Upper lobe of left lung (tissue), 6 donors: ENCODE results near the gene STMN1. TPM values are rescaled to one million over a fixed set of nuclear protein-coding genes. Genes with fewer than 3 reads are reported as not detected.
"Not testable (repeated sequence)": the region's sequence is repeated elsewhere in the genome, so short reads cannot be mapped to it uniquely, and the experiment has no call there.

Source experiments
- ATAC-seq, 2 donors: fragments of 200-7000 bp; cut with Tn5 transposase; one replicate each; pipeline ENCODE4 v1.9.1; 2022; ENCODE audit warnings: mild to moderate bottlenecking in 2 of 2, moderate library complexity in 2 of 2; ENCODE audit not compliant: low FRiP score in 2 of 2
- DNase-seq, 2 donors: peaks; one replicate each; pipeline ENCODE4 v3.0.0-alpha.2; 2019 to 2020
- H3K27ac ChIP-seq, 4 donors: fragments of 200-600 bp; sonication (generic); one replicate each; pipeline ENCODE4 v1.5.1; 2016 to 2019
- H3K27me3 ChIP-seq, 4 donors: fragments of 200-600 bp; sonication (generic); one replicate each; pipeline ENCODE4 v1.5.1; 2017 to 2019
- H3K36me3 ChIP-seq, 4 donors: fragments of 200-600 bp; sonication (generic); one replicate each; pipeline ENCODE4 v1.5.1; 2016 to 2019
- H3K4me1 ChIP-seq, 4 donors: fragments of 200-600 bp; sonication (generic); one replicate each; pipeline ENCODE4 v1.5.1; 2018 to 2019
- H3K4me3 ChIP-seq, 4 donors: fragments of 200-600 bp; sonication (generic); one replicate each; pipeline ENCODE4 v1.5.1; 2017 to 2019; ENCODE audit warnings: mild to moderate bottlenecking in 2 of 4, moderate library complexity in 1 of 4
- H3K9me3 ChIP-seq, 4 donors: fragments of 200-600 bp; sonication (generic); one replicate each; pipeline ENCODE4 v1.5.1; 2018 to 2019
- CTCF ChIP-seq, 6 experiments: fragments of 450-650 bp in 4 of 6; fragments of 200-600 bp in 2 of 6; sonication (generic) in 2 of 6; IDR thresholded peaks; one replicate each; pipeline ENCODE4 v1.5.1; 2016 to 2019; ENCODE audit warnings: antibody characterized with exemption in 6 of 6
- EP300 ChIP-seq, 4 donors: sonication (generic); formaldehyde crosslinking; IDR thresholded peaks; one replicate each; pipeline ENCODE4 v1.5.1; 2017; ENCODE audit warnings: antibody characterized with exemption in 4 of 4, control low read depth in 2 of 4
- POLR2A ChIP-seq, 4 donors: fragments of 450-650 bp; IDR thresholded peaks; one replicate each; pipeline ENCODE4 v1.5.1; 2016 to 2017; ENCODE audit warnings: antibody characterized with exemption in 4 of 4, mild to moderate bottlenecking in 2 of 4
- POLR2AphosphoS5 ChIP-seq, 2 donors: sonication (generic); formaldehyde crosslinking; IDR thresholded peaks; one replicate each; pipeline ENCODE4 v1.5.1; 2017; ENCODE audit warnings: antibody characterized with exemption in 2 of 2
- WGBS, 2 donors: methylation state at CpG; one replicate each; pipeline ENCODE4 v1.1.5; 2017 to 2018; 5-methylcytosine and 5-hydroxymethylcytosine counted together
- total RNA-seq, 6 donors: library from RNA; depleted of rRNA in 4 of 6; stranded (reverse); fragments of >200 nt in 4 of 6; gene quantifications; one replicate each; pipeline versions ENCODE4 v1.1.0 to v1.2.1, GENCODE V29; 2016 to 2021
- donor health status: DM: no; HTN: no; CAD: no; lungs with moderate emphysema.
- donor health status: DM: no; HTN: yes; CAD: no; lungs with severe emphysema.

The STMN1 gene
- total RNA-seq, 6 donors from 2014 or later: 38.3 to 103 (median 52.2) TPM

- Histone ChIP-seq H3K27me3 (no peaks in the 10 kb centered on the region), H3K9me3 (no peaks in the 10 kb centered on the region), H3K36me3 (no peaks in the 10 kb centered on the region), H3K4me3 (no peak overlapping the region), H3K4me1 (no peaks in the 10 kb centered on the region), H3K27ac (no peak overlapping the region)
- DNase-seq (no peak), ATAC-seq (no peak)
- WGBS, 2 donors: 49 to 68% methylated on average over 4 of the region's 4 CpGs
- TF ChIP-seq EP300 (IDR thresholded peaks at IDR 0.05) (no peak), POLR2AphosphoS5 (IDR thresholded peaks at IDR 0.05) (no peak), POLR2A (IDR thresholded peaks at IDR 0.05) (no peak), CTCF (IDR thresholded peaks at IDR 0.05) (no peak)
Observed at GRCh38 chr1:25936947-25937346, 30.7 kb upstream of the STMN1 start.

DNA sequence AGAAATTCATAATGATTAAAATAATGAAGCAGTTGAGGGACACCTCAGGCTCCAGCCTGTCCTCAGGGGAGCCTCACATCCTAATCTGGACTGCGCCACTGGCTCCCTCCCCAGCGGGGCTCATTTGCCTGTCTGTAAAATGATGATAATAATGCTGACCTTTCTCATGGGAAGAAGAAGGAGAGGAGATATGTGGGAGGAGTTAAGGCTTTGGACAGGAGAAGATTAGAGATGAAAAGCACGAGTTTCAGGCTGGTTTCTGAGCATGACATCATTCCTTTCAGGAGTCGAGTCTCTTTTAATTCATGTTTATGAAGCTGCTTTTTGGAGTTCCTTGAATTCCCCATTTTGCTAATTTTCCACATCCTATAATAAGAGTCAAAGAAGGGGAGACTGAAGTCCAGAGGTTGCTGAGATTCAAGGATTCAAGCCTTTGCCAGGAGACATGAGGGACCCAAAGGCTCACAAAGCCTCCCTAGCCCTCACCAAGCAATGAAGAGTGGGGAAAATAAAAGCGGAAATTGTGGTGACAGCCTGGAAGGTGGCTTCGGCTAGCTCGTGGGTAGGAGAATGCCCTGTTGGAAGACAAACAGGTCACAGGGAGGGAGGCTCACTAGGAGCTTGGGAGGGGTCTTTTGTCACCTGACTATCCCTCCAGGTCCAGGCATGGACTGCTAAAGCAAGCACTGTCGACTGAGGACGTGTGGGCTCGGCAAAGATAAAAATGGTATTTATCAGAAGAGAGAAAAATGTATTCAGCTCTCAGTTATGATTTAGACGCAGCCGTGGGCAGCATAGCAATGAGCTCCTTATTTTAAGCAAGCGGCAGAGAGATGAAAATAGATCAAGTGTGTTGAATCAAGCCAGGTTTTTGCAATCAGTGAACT lies 27.5 kb upstream of the STMN1 start:
- WGBS, 2 donors: 73 to 75% methylated on average over 13 of the region's 13 CpGs
- no peak overlapping the region for H3K4me3 ChIP-seq
- no peak for ATAC-seq

DNA sequence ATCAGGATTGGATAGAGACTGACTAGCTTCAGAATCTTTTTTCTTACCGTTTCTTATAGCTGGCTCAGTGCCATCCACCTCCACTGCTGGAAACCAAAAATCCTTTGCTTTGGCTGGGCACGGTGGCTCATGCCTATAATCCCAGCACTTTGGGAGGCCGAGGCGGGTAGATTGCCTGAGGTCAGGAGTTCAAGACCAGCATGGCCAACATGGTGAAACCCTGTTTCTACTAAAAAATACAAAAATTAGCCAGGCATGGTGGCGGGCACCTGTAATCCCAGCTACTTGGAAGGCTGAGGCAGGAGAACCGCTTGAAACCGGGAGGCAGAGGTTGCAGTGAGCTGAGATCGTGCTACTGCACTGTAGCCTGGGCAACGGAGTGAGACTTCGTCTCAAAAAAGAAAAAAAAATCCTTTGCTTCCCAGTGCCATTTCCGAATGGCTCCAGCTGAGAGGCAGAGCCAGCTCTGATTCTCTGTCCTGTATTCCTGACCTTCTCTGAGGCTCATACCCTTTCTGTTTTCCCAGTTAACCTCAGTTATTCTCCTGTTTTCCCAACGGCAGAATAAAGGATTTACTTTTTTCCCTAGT lies 26.7 kb upstream of the STMN1 start:
- not testable (repeated sequence) for H3K4me1 ChIP-seq, H3K36me3 ChIP-seq, DNase-seq, H3K27me3 ChIP-seq, H3K9me3 ChIP-seq, ATAC-seq, H3K27ac ChIP-seq, H3K4me3 ChIP-seq
- WGBS, 2 donors: 72 to 79% methylated on average over 11 to 12 of the region's 12 CpGs

More for the DNA sequence above, 27.5 kb upstream of the STMN1 start:
- no peaks in the 10 kb centered on the region for H3K36me3 ChIP-seq
- no peaks in the 10 kb centered on the region for H3K4me1 ChIP-seq
- H3K27ac ChIP-seq: no peak overlapping the region
- no peak for DNase-seq
- H3K9me3 ChIP-seq: no peaks in the 10 kb centered on the region
- H3K27me3 ChIP-seq: no peaks in the 10 kb centered on the region
- TF ChIP-seq EP300 (IDR thresholded peaks at IDR 0.05) (no peak), POLR2A (IDR thresholded peaks at IDR 0.05) (no peak), POLR2AphosphoS5 (IDR thresholded peaks at IDR 0.05) (no peak), CTCF (IDR thresholded peaks at IDR 0.05) (no peak)

DNA sequence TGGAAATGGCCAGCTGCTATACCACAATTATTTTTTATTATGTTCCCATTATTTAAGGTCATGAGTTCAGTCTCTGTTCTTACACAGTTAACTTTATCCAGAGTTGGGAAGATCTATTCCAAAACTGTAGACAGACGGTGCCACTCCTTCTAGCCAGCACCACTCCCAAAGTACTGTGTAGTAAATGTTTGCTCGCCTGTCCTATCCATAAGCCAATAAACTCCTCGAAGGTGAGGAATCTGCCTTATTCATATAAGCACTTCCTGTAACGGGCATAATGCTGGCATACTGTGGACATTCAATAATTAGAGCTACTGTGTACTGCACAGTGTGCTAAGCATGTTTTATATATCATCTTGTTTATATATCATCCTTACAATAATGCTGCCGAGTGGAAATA lies 26.1 kb upstream of the STMN1 start:
- ATAC-seq: no peak
- H3K4me3 ChIP-seq: no peak overlapping the region
- H3K27ac ChIP-seq: no peak overlapping the region
- 64 to 72% methylated on average over 5 of the region's 5 CpGs for WGBS, 2 donors
- H3K4me1 ChIP-seq: no peaks in the 10 kb centered on the region
- no peaks in the 10 kb centered on the region for H3K36me3 ChIP-seq
- H3K9me3 ChIP-seq: no peaks in the 10 kb centered on the region
- DNase-seq: no peak
- TF ChIP-seq POLR2A (IDR thresholded peaks at IDR 0.05): no peak
- no peak for TF ChIP-seq POLR2AphosphoS5 (IDR thresholded peaks at IDR 0.05)
- no peak for TF ChIP-seq CTCF (IDR thresholded peaks at IDR 0.05)
- TF ChIP-seq EP300 (IDR thresholded peaks at IDR 0.05): no peak
- H3K27me3 ChIP-seq: no peaks in the 10 kb centered on the region

- TF ChIP-seq EP300 (IDR thresholded peaks at IDR 0.05): no peak
- no peak for TF ChIP-seq POLR2A (IDR thresholded peaks at IDR 0.05)
- TF ChIP-seq CTCF (IDR thresholded peaks at IDR 0.05): no peak
- no peak for TF ChIP-seq POLR2AphosphoS5 (IDR thresholded peaks at IDR 0.05)
- Histone ChIP-seq H3K27me3 (no peaks in the 10 kb centered on the region), H3K9me3 (no peaks in the 10 kb centered on the region), H3K27ac (no peak overlapping the region), H3K36me3 (no peaks in the 10 kb centered on the region), H3K4me3 (no peak overlapping the region), H3K4me1 (no peaks in the 10 kb centered on the region)
- ATAC-seq (no peak), DNase-seq (no peak)
- WGBS, 2 donors: 91% methylated on average over 6 to 7 of the region's 7 CpGs
Observed at GRCh38 chr1:25929016-25929415, 22.8 kb upstream of the STMN1 start.
